CD14-positive monocyte (primary cell): Measurements from ENCODE around the gene ANKRD33. TPM values are rescaled to one million over a fixed set of nuclear protein-coding genes. Genes with fewer than 3 reads are reported as not detected.

Experiments used
- DNase-seq, 3 donors: peaks; one replicate each; pipeline ENCODE4 v3.0.0-alpha.2; 2011 to 2022
- H2AFZ ChIP-seq: 2 replicates; pipeline ENCODE4 v1.6.0; 2012; ENCODE audit warnings: mild to moderate bottlenecking, low read depth, low read length, inconsistent platforms; ENCODE audit not compliant: insufficient read depth, poor library complexity, severe bottlenecking
- H3K27ac ChIP-seq, 2 donors: 1 replicate in 1 of 2; 2 replicates in 1 of 2; pipeline ENCODE4 v1.5.1; 2012 to 2013; ENCODE audit warnings: low read length in 2 of 2, control low read depth in 1 of 2, inconsistent platforms in 1 of 2, low read depth in 1 of 2, mild to moderate bottlenecking in 1 of 2
- H3K27me3 ChIP-seq, 2 donors: one replicate each; pipeline versions ENCODE4 v1.6.0 to v1.6.1; 2011 to 2013; ENCODE audit warnings: low read length in 2 of 2; ENCODE audit not compliant: control insufficient read depth in 2 of 2, insufficient read depth in 2 of 2
- H3K36me3 ChIP-seq, 2 donors: replicated peaks in 1 of 2; 1 replicate in 1 of 2; 2 replicates in 1 of 2; pipeline versions ENCODE4 v1.5.1 to v1.6.1; 2012 to 2013; ENCODE audit warnings: low read length in 2 of 2, control low read depth in 1 of 2, inconsistent platforms in 1 of 2, mild to moderate bottlenecking in 1 of 2; ENCODE audit not compliant: insufficient read depth in 2 of 2, control insufficient read depth in 1 of 2
- H3K4me1 ChIP-seq, 2 donors: 1 replicate in 1 of 2; 2 replicates in 1 of 2; pipeline versions ENCODE4 v1.5.1 to v1.6.1; 2012 to 2013; ENCODE audit warnings: low read length in 2 of 2, control low read depth in 1 of 2, inconsistent platforms in 1 of 2, mild to moderate bottlenecking in 1 of 2, moderate library complexity in 1 of 2; ENCODE audit not compliant: insufficient read depth in 2 of 2, control insufficient read depth in 1 of 2
- H3K4me2 ChIP-seq: replicated peaks from 2 replicates; pipeline ENCODE3; 2012; ENCODE audit warnings: low read length, moderate library complexity, mild to moderate bottlenecking; ENCODE audit not compliant: poor library complexity, severe bottlenecking; ENCODE audit errors: extremely low read depth
- H3K4me3 ChIP-seq, 3 experiments: fragments of 200-600 bp in 1 of 3; sonication (generic) in 1 of 3; replicated peaks in 1 of 3; 1 replicate in 2 of 3; 2 replicates in 1 of 3; pipeline ENCODE4 v1.5.1; 2011 to 2013; ENCODE audit warnings: low read length in 3 of 3, mild to moderate bottlenecking in 3 of 3, control low read depth in 2 of 3, low read depth in 2 of 3, inconsistent platforms in 1 of 3, moderate library complexity in 1 of 3
- H3K79me2 ChIP-seq: 2 replicates; pipeline ENCODE4 v1.6.0; 2012; ENCODE audit warnings: mild to moderate bottlenecking, control low read depth, inconsistent platforms, low read length, moderate library complexity; ENCODE audit not compliant: insufficient read depth
- H3K9ac ChIP-seq: 2 replicates; pipeline ENCODE4 v1.6.0; 2017; ENCODE audit warnings: low read length, mild to moderate bottlenecking; ENCODE audit not compliant: insufficient read depth, poor library complexity, severe bottlenecking
- H3K9me3 ChIP-seq, 2 donors: replicated peaks in 1 of 2; 1 replicate in 1 of 2; 2 replicates in 1 of 2; pipeline versions ENCODE4 v1.5.1 to v1.6.1; 2012 to 2013; ENCODE audit warnings: low read length in 2 of 2, control low read depth in 1 of 2; ENCODE audit not compliant: control insufficient read depth in 1 of 2, insufficient read depth in 1 of 2
- H4K20me1 ChIP-seq: 2 replicates; pipeline ENCODE4 v1.6.0; 2012; ENCODE audit warnings: mild to moderate bottlenecking, low read length, control low read depth, moderate library complexity; ENCODE audit not compliant: insufficient read depth
- H3K27ac Mint-ChIP-seq, 7 donors: one replicate each; pipeline ENCODE4 v1.8.0; 2020; ENCODE audit warnings: mild to moderate bottlenecking in 7 of 7, mixed read lengths in 7 of 7, moderate library complexity in 6 of 7, inconsistent platforms in 2 of 7
- H3K27me3 Mint-ChIP-seq, 3 donors: one replicate each; pipeline ENCODE4 v1.8.0; 2021 to 2022; ENCODE audit warnings: low read depth in 3 of 3, mild to moderate bottlenecking in 3 of 3, mixed read lengths in 3 of 3, moderate library complexity in 3 of 3, inconsistent platforms in 1 of 3
- H3K36me3 Mint-ChIP-seq, 2 donors: one replicate each; pipeline ENCODE4 v1.8.0; 2020; ENCODE audit warnings: mixed read lengths in 2 of 2, inconsistent platforms in 1 of 2, mild to moderate bottlenecking in 1 of 2
- H3K4me1 Mint-ChIP-seq: one replicate; pipeline ENCODE4 v1.8.0; 2020; ENCODE audit warnings: mild to moderate bottlenecking, mixed read lengths
- H3K4me3 Mint-ChIP-seq, 2 donors: one replicate each; pipeline ENCODE4 v1.8.0; 2020; ENCODE audit warnings: mild to moderate bottlenecking in 2 of 2, mixed read lengths in 2 of 2, moderate library complexity in 1 of 2
- H3K9me3 Mint-ChIP-seq, 7 donors: one replicate each; pipeline ENCODE4 v1.8.0; 2020 to 2022; ENCODE audit warnings: mixed read lengths in 7 of 7, mild to moderate bottlenecking in 6 of 7, moderate library complexity in 6 of 7, inconsistent platforms in 2 of 7
- WGBS: methylation state at CpG from one replicate; pipeline ENCODE4 v1.1.5; 2013; ENCODE audit warnings: missing lambda C conversion rate; ENCODE audit not compliant: insufficient coverage; 5-methylcytosine and 5-hydroxymethylcytosine counted together
- intact Hi-C, 2 donors: fragments of 100-400 bp; cut with micrococcal nuclease; formaldehyde crosslinking; loops; one replicate each; pipeline versions ENCODE4 v1.15.0 to v1.15.1; 2023
- polyA plus RNA-seq, 3 donors: library from polyadenylated mRNA; depleted of rRNA in 1 of 3; unstranded in 2 of 3; stranded (reverse) in 1 of 3; fragments of 300-500 nt in 2 of 3; fragments of >200 nt in 1 of 3; fragmentation: Illumina TruSeq in 2 of 3; gene quantifications; 1 replicate in 2 of 3; 2 replicates in 1 of 3; pipeline ENCODE4 v1.2.3, GENCODE V29; 2012 to 2021
- TF ChIP-seq, protein P1 (sequence below): fragments of 200-600 bp; IDR thresholded peaks from one replicate; pipeline ENCODE4 v1.8.0; 2022; ENCODE audit warnings: antibody characterized with exemption, mild to moderate bottlenecking

Gene ANKRD33
- polyA plus RNA-seq, 3 donors, result 0.07 TPM; not detected in 2

GRCh38 chr12:51890511-51891171 is 2.7 kb downstream of the ANKRD33 start:
- no peak overlapping the region for H3K4me2 ChIP-seq
- no peak overlapping the region for H3K4me3 ChIP-seq
- H3K36me3 ChIP-seq, result no peaks in the 10 kb centered on the region
- no peaks in the 10 kb centered on the region for H4K20me1 ChIP-seq
- Mint-ChIP-seq H3K27me3 (peaks cover 0 to 2% (median 2%) of the 10 kb centered on the region in 3 donors), H3K9me3 (peaks cover 0 to 1% (median 0%) of the 10 kb centered on the region in 7 donors), H3K27ac (no peak overlapping the region), H3K36me3 (no peaks in the 10 kb centered on the region), H3K4me1 (peaks cover 35% of the 10 kb centered on the region), H3K4me3 (no peak overlapping the region)
- no peaks in the 10 kb centered on the region for H3K9me3 ChIP-seq
- DNase-seq, result no peak
- no peak overlapping the region for H2AFZ ChIP-seq
- H3K4me1 ChIP-seq, result peaks cover 28 to 43% of the 10 kb centered on the region in 2 donors
- TF ChIP-seq, protein P1, sequence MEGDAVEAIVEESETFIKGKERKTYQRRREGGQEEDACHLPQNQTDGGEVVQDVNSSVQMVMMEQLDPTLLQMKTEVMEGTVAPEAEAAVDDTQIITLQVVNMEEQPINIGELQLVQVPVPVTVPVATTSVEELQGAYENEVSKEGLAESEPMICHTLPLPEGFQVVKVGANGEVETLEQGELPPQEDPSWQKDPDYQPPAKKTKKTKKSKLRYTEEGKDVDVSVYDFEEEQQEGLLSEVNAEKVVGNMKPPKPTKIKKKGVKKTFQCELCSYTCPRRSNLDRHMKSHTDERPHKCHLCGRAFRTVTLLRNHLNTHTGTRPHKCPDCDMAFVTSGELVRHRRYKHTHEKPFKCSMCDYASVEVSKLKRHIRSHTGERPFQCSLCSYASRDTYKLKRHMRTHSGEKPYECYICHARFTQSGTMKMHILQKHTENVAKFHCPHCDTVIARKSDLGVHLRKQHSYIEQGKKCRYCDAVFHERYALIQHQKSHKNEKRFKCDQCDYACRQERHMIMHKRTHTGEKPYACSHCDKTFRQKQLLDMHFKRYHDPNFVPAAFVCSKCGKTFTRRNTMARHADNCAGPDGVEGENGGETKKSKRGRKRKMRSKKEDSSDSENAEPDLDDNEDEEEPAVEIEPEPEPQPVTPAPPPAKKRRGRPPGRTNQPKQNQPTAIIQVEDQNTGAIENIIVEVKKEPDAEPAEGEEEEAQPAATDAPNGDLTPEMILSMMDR, result no peak
- intact Hi-C loops, result no loop called here
- H3K27me3 ChIP-seq, result no peaks in the 10 kb centered on the region
- H3K79me2 ChIP-seq, result no peaks in the 10 kb centered on the region
- no peak overlapping the region for H3K27ac ChIP-seq
- WGBS, result 92% methylated on average over 22 of the region's 22 CpGs
- no peak overlapping the region for H3K9ac ChIP-seq

DNA sequence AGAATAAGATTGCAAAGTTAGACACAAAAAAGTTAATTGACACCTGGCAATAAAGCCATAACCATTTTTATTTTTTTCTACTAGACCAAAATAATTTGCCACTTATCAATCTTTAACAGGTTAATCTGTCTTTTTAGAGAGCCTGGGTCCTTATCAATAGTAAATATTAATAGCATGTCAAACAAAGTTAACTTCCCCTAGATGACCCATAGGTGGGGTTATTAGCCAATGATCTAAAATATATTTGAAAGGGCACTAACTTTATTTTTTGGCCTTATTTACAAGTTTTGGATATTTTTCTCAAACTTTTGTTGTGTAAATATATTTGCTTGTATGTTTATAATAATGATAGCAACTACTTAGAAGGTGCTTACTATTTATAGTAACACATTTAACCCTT is 3.9 kb downstream of the ANKRD33 start:
- no peak overlapping the region for H2AFZ ChIP-seq
- H3K79me2 ChIP-seq, result no peaks in the 10 kb centered on the region
- Mint-ChIP-seq H3K4me1 (peaks cover 24% of the 10 kb centered on the region), H3K9me3 (peaks cover 0 to 1% (median 0%) of the 10 kb centered on the region in 7 donors), H3K27me3 (peaks cover 0 to 2% (median 2%) of the 10 kb centered on the region in 3 donors), H3K36me3 (no peaks in the 10 kb centered on the region), H3K27ac (no peak overlapping the region), H3K4me3 (no peak overlapping the region)
- no peak overlapping the region for H3K9ac ChIP-seq
- no peaks in the 10 kb centered on the region for H4K20me1 ChIP-seq
- no peaks in the 10 kb centered on the region for H3K27me3 ChIP-seq
- H3K4me3 ChIP-seq, result no peak overlapping the region
- H3K36me3 ChIP-seq, result no peaks in the 10 kb centered on the region
- peaks cover 18 to 31% of the 10 kb centered on the region in 2 donors for H3K4me1 ChIP-seq
- peak in 2 of 3 donors; percentile 17 to 34 for DNase-seq
- H3K27ac ChIP-seq, result no peak overlapping the region
- no peak overlapping the region for H3K4me2 ChIP-seq
- no peaks in the 10 kb centered on the region for H3K9me3 ChIP-seq
- TF ChIP-seq, protein P1, result peak; percentile 52
- intact Hi-C loops, result no loop called here
